Right renal pelvis (tissue), 4 donors: ENCODE measurements around the gene HOXC12. TPM values are rescaled to one million over a fixed set of nuclear protein-coding genes. Genes with fewer than 3 reads are reported as not detected.

ENCODE experiments used
- DNase-seq, 4 donors: peaks; one replicate each; pipeline ENCODE4 v3.0.0-alpha.2; 2013; ENCODE audit warnings: low read depth in 4 of 4, low spot score in 3 of 4, missing footprints in 1 of 4
- polyA plus RNA-seq, 4 donors: library from polyadenylated mRNA; unstranded; fragments of 120-200 nt; gene quantifications; one replicate each; pipeline ENCODE4 v1.2.1, GENCODE V29; 2013; ENCODE audit not compliant: insufficient read length in 4 of 4

The HOXC12 gene
- polyA plus RNA-seq = under 1 TPM in 1 of 4 donors, not detected in 3; 0.03 TPM

- DNase-seq = no peak
Measured at GRCh38 chr12:53954694-53955035, at the start of gene HOXC12. Gene HOXC12 (plus strand): TSS chr12:53954903. CDS start chr12:53954930, 27 bp downstream.

- no peak for DNase-seq
Measured at GRCh38 chr12:53907103-53907502, 47.6 kb upstream of the HOXC12 start.

- DNase-seq = no peak
Measured at GRCh38 chr12:53916788-53917655, 37.7 kb upstream of the HOXC12 start.

- DNase-seq = no peak
Measured at GRCh38 chr12:53924521-53925405, 29.9 kb upstream of the HOXC12 start.

GRCh38 chr12:53927220-53928029 is 27.3 kb upstream of the HOXC12 start:
- no peak for DNase-seq

GRCh38 chr12:53928054-53928835 is 26.5 kb upstream of the HOXC12 start:
- DNase-seq = no peak

GRCh38 chr12:53929527-53929926 is 25.2 kb upstream of the HOXC12 start:
- DNase-seq = no peak

- no peak for DNase-seq
Measured at GRCh38 chr12:53930591-53931255, 24.0 kb upstream of the HOXC12 start.

- no peak for DNase-seq
Measured at GRCh38 chr12:53931844-53932581, 22.7 kb upstream of the HOXC12 start.

GRCh38 chr12:53932915-53933314 is 21.8 kb upstream of the HOXC12 start:
- DNase-seq = no peak

GRCh38 chr12:53935383-53936341 is 19.0 kb upstream of the HOXC12 start:
- DNase-seq = no peak

- DNase-seq = no peak
Measured at GRCh38 chr12:53937099-53937498, 17.6 kb upstream of the HOXC12 start.

- no peak for DNase-seq
Measured at GRCh38 chr12:53937596-53938325, 16.9 kb upstream of the HOXC12 start.

GRCh38 chr12:53938326-53939140 is 16.2 kb upstream of the HOXC12 start, which contains the start of gene HOXC13:
Gene HOXC13 (plus strand): TSS chr12:53938831. CDS start chr12:53938907, 76 bp downstream.
- DNase-seq = peak in 3 of 4 donors; percentile 76 to 84 (median 83)

- DNase-seq = no peak
Measured at GRCh38 chr12:53939141-53940108, 15.3 kb upstream of the HOXC12 start.
